Epithelial cell of prostate (primary cell): ENCODE results near the gene CLEC9A.
"Not testable (repeated sequence)": the region's sequence is repeated elsewhere in the genome, so short reads cannot be mapped to it uniquely, and the experiment has no call there.

Experiments used
- DNase-seq: peaks from one replicate; pipeline ENCODE4 v3.0.0-alpha.2; 2011; ENCODE audit warnings: low read depth, low spot score
- H3K27ac ChIP-seq: fragments of 450-650 bp; 2 replicates; pipeline ENCODE4 v1.5.1; 2017; ENCODE audit warnings: mild to moderate bottlenecking

Gene CLEC9A

DNA sequence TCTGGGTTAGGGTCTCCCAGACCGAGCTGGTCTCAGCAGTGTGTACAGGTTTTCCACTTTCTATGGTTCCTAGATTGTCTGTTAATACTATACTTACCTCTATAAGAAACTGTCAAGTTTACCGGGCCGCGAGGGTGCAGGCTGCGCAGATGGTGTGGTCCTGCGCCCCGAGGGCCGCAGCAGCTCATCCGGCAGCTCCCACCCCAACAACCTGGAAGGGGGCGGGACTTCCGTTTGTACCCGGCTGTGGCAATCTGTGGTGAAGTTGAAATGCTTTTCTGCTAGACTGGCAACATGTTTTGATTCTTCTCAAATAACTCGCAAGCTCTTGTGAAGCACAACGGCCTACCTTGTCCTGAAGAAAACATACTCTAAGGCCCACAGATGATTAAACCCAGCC lies at the start of gene CLEC9A:
Gene CLEC9A (plus strand): TSS at position 237 of the 400 bp plus-strand sequence. CDS start 22,006 bp downstream, outside the sequence.
- no peak for DNase-seq
- peak within 1 kb of the TSS; percentile 39 for H3K27ac ChIP-seq

DNA sequence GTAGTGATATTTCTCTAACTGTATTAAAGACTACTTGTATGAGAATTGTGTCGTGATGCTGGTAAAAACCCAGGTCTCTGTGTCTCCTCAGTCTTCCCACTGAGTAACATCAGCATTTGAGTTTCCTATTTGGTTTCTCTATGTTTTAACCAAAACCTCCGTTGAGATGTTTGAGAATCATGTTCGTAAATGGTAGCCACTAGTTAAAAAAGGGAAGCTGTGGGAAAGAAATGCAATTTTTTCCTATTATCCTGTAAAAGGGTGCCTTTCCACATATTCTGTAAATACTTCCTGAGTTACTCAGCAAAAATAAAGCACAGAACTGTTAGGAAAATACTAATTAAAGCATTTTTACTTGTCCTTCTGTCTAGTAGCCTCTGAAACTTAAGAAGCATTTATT lies 38.6 kb upstream of the CLEC9A start:
- DNase-seq: no peak
- H3K27ac ChIP-seq: no peak overlapping the region

DNA sequence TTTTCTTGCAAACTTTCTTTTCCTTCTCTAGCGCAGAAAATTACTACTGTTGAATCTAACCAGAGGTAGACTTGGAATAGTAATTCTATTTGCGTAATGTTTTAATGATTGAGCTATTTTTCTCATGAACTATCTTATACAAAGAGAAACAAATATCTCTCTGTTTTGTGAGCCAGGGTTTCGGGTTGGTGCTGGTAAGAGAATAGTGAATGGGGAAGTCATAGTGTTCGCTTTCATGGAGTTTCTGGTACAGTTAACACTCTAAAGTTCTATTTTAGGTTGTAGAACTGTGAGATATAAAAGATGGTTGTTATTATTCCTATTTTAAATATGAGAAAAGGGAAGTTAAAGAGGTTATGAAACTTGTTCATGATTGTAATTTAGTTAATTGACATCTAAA lies 38.2 kb upstream of the CLEC9A start:
- DNase-seq: no peak
- no peak overlapping the region for H3K27ac ChIP-seq

DNA sequence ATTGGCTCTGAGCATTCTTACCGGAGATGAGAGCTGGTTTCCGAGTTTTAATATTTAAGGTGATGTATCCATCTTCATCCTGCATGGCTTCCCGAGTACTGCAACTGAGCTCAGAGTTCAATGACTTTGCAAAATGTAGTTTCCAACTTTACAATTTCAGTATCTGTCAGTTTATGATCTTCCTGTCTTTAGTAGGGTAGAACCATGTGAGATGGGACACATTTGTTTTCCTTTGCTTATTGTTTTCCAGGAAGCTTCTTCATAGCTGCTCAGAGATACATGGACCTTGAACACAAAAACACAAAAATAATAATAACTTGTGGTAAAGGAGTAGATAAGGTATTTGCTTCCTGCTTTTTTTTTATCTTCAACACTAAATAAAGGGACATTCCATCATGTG lies 31.5 kb upstream of the CLEC9A start, which contains the start of gene CLEC1B:
Gene CLEC1B (minus strand): TSS at position 106 of the 400 bp plus-strand sequence. CDS start 21 bp downstream, at position 85.
- DNase-seq: no peak
- no peak within 1 kb of the TSS for H3K27ac ChIP-seq

DNA sequence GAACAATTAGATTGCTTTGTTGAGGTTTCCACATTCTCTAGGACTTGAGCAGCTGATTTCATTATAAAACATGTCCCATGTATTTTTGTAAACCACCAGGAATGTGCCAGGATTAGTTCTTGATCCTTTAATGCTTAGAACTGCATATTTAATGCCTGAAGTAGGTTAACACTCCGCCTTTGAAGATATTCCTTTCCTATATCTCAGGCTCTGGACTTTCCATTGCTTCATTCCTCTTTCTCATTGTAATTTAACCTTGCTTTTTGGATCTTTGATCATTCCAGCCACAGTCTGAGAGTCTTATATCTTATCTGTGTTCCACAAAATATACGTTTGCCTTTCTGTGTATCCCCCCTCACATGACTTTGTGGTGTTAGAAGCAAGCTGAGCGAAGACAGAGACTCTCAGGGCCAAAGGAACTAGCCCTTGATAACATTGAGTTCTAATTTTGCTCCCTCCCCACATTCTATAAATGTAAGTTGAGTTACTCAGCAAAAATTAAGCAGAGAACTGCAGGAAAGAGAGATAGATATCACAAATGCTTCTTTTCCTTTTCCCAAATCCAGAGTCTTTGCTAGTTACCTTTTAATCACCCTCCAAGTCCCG lies 29.2 kb upstream of the CLEC9A start:
- DNase-seq: no peak
- H3K27ac ChIP-seq: no peak overlapping the region

DNA sequence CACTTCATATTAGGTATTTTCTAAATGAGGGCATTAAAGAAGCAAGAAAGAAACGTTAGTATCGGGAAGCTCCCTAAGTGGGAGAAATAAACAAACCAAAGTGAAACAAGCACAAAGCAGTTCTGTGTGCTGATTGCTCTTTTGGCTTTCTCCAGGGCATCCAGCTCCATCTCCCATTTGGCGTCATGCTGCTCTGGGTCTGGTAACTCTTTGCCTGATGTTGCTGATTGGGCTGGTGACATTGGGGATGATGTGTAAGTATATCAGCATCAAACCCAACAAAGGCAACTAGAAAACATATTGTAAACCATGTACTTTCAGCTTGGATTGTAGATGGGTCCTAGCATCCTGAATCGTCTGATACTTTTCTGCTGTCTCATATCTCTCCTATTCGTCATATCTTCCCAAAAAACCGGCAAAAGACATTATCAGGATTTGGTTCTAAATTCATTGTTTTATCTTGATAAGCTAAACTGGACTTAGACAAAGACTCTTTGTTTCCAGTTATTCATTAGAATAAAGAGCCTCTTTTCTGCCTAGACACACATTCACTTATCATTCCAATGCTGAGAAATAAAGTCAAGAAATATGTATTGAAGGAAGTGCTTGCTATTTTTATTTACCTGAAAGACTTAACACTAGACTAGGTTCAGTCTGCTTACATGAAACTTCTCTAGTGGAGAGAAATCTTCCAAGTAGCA lies 17.7 kb upstream of the CLEC9A start:
- no peak for DNase-seq
- H3K27ac ChIP-seq: no peak overlapping the region

DNA sequence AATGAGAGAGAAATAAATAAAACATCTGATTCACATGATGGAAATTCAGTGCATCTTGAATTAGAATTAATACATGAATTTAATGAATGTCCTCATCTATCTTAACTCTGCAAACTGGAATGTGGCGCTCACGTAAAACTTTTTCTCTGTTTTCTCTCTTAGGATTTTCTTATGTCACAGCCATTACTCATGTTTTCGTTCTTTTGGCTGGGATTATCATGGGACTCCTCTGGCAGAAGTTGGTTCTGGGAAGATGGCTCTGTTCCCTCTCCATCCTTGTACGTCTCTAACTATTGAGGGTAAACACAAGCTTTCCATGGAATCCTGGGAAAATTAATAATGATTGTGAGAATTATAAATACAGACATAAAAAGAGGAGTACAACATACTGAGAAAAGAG lies 15.0 kb upstream of the CLEC9A start:
- H3K27ac ChIP-seq: no peak overlapping the region
- DNase-seq: no peak

DNA sequence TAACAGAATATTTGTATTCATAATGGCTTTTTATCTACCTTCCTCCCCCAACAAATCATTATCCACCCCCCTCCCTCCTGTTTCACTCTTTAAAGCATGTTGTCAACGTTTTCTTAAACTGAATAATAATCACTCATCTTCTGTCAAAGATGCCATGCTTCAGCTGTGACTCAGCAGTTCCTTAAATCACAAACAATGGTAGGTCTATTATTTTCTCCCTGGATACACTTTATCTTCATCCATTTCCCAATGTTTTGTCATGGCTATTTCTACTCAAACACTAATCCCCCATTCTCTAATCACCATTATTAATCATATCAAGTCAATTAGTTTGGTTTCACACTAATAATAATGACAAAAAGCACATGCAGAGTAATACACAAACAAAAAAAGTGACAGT lies 13.6 kb upstream of the CLEC9A start:
- no peak overlapping the region for H3K27ac ChIP-seq
- no peak for DNase-seq

DNA sequence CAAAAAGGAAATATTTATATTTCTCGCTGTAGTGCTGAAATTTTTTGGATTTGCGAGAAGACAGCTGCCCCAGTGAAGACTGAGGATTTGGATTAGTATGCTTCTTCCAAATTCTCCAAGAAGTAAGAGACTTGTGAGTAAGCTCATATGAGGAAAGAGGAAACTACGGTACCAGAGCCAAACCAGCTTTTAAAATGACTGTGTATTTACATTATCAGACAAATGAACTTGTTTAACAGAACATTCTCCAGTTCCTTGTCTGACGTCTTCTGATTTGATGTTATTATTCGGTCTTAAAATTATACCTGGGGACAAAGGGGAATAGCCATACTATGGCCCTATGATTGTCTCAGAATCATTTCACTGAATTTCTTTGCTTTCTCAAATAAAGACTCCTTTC lies 12.1 kb upstream of the CLEC9A start:
- no peak for DNase-seq
- H3K27ac ChIP-seq: no peak overlapping the region

DNA sequence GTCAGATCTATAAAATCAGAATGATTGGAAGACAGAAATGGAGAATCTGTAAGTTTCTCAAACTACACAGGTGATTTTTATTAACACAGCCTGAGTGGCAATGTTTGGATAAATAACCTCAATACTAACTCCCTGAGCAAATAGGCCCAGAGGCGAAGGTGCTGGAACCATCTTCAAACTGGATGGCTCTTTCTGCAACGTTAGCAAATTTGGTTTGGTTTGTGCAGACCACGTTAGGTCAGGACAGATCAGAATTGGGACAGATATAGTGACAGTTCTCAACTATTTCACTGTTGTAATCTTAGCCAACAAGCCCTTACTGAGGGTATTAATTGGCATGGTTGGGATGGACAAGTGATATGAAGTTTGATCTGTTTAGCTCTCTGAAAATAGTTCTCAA lies 9.1 kb upstream of the CLEC9A start:
- no peak for DNase-seq

DNA sequence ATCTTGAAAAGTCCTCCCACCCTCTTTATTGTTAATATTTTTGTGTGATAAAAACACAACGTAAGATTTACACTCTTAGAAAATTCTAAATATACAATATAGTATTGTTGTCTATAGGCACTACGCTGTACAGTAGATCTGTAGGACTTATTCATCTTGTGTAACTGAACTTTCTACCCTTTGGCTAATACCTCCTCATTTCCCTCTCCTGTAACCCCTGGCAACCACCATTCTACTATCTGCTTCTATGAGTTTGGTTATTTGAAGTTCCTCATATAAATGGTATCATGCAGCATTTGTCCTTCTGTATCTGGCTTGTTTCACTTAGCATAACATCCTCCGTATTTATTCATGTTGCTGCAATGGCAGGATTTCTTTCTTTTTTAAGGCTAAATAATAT lies 5.2 kb upstream of the CLEC9A start:
- no peak overlapping the region for H3K27ac ChIP-seq
- DNase-seq: no peak

More for the DNA sequence above, 9.1 kb upstream of the CLEC9A start:
- no peak overlapping the region for H3K27ac ChIP-seq

DNA sequence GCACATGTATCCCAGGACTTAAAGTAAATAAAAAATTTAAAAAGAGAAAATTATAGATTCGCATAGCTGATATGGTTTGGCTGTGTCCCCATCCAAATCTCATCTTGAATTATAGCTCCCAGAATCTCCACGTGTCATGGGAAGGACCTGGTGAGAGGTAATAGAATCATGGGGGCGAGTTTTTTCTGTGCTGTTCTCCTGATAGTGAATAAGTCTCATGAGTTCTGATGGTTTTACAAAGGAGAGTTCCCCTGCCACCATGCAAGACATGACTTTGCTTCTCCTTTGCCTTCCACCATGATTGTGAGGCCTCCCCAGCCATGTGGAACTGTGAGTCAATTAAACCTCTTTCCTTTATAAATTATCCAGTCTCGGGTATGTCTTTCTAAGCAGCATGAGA lies 3.8 kb upstream of the CLEC9A start:
- not testable (repeated sequence) for DNase-seq
- peak overlapping the region; percentile 74 for H3K27ac ChIP-seq

DNA sequence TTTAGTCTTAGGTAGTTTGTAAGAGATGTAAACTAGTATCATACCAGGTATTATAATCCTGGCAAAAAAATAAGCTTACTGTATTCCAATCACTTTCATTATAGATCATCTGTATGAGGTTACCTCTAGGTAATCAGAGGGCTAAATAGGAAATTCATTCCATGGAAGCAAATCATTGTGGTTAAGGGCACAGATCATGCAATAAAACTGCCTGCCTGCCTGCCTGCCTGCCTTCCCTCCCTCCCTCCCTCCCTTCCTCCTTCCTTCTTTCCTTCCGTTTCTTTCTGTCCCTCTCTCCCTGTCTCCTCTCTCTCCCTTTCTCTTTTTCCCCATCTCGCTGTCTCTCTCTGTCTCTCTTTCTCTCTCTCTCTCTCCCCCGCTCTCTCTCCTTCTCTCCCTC lies 3.2 kb upstream of the CLEC9A start:
- no peak for DNase-seq
- peak overlapping the region; percentile 74 for H3K27ac ChIP-seq

DNA sequence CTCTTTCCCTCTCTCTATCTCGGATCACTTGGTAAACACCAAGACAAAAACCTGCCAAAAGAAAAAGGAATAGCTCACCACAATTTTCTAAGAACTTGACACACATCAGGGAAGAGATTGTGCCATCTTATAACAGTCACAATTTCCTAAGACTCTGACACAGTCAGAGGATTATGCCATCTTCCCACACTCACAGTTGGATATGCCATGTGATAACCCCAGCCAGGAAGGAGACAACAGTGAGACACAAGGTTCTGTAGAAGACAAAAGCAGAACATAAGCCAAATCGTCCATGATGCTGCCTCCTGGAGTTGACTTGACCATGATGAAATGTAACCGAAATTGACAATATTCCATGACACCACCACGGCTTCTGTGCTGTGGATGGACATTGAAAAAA lies 2.8 kb upstream of the CLEC9A start:
- peak; percentile 58 for DNase-seq
- peak overlapping the region; percentile 74 for H3K27ac ChIP-seq

DNA sequence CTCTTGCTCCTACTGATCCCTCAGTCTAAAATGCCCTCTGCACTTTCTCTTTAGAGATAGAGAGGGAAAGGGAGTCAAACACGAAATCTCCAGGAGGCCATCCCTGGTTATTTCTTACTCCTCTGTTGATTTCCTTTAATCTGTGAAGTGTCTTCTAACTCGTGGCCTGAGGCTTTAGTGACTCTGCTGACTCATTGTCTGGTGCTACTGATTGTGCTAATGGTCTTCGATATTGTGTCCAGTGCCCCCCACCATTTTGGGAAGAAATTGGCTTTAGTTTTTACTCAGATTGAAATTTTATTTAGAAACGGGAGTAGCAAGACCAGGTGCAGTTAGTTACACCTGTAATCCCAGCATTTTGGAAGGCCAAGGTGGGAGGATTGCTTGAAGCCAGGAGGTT lies 839 bp downstream of the CLEC9A start:
- DNase-seq: no peak
- H3K27ac ChIP-seq: peak overlapping the region; percentile 39

DNA sequence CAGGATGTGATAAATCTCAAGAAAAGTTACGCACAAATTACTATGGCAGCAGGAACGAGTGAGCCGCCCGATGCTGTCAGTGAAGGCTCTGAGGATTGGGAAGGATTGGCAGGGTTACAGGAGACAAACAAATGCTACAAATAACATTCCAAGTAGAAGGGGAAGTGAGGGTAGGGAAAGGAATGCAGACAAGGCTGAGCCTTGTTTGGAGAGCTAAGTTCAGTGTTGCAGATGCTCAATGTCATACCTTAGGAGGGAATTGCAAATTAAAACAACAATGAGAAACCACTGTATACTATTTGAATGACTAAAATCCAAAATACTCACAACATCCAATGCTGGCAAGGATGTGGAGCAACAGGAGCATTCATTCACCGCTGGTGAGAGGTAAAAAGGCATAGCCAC lies 1.3 kb downstream of the CLEC9A start:
- no peak for DNase-seq

DNA sequence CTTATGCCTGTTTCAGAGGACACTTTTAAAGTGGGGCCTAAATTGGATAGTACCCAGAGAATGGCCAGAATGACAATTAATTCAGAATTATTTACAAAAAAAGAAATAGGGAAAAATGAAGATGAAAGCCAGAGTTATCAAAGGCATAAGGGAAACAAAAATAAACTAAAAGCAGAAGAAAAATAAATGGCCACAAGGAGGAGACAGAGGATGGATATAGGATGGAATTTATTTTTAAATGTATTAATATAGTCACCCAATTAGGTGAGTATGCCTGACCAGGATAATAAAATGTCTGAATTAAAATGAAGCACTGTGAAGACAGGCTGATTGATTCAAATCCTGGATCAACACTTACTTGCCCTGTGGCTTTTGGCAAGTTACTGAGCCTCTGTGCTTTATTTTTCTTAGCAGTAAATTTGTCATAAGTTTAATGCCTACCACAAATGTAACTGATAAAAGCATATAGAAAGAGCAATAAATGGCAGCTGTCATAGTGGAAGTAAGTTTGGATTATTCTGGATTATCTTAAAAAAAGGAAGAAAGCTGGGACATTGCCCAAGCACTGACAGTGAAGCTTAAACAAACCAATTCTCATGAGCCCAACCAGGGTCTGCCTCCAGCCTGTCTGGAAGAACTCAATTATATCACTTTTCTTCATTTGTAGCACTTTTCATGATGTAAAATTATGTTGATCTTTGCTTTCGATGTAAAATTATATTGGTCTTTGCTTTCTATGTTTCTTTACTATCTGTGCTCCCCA lies 3.5 kb downstream of the CLEC9A start:
- no peak for DNase-seq
- no peak overlapping the region for H3K27ac ChIP-seq

More for the DNA sequence above, 1.3 kb downstream of the CLEC9A start:
- peak overlapping the region; percentile 39 for H3K27ac ChIP-seq

DNA sequence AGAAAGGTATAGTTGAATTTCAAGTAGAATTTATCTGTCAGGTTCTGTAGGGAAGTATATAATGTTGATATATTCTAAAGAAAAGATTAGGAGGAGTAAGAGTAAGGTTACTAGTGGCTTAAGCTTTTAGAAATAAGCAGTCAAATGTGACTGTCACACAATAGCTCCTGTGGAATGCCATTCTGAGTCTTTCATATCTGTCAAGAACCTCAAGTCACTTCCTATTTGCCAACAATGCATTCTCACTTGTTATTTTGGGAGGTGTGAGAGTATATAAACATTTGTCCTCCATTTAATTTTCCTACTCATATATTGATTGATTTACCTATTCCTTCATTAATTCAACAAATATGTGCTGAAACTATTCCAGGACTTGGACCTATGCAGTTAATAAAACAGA lies 11.7 kb downstream of the CLEC9A start:
- no peak overlapping the region for H3K27ac ChIP-seq
- DNase-seq: no peak

DNA sequence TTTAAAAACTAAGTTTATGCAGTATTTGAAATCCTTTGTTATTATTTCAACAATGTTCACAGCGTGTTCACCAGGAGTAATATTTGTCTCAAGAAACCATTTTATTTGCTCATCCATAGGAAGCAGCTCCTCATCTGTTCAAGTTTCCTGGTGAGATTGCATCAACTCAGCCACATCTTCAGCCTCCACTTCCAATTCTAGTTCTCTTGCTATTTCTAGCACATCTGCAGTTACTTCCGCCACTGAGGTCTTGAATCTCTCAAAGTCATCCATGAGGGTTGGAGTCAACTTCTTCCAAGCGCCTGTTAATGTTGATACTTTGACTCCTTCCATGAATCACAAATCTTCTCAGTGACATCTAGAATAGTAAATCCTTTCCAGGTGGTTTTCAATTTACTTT lies 18.0 kb downstream of the CLEC9A start:
- no peak overlapping the region for H3K27ac ChIP-seq
- DNase-seq: no peak

DNA sequence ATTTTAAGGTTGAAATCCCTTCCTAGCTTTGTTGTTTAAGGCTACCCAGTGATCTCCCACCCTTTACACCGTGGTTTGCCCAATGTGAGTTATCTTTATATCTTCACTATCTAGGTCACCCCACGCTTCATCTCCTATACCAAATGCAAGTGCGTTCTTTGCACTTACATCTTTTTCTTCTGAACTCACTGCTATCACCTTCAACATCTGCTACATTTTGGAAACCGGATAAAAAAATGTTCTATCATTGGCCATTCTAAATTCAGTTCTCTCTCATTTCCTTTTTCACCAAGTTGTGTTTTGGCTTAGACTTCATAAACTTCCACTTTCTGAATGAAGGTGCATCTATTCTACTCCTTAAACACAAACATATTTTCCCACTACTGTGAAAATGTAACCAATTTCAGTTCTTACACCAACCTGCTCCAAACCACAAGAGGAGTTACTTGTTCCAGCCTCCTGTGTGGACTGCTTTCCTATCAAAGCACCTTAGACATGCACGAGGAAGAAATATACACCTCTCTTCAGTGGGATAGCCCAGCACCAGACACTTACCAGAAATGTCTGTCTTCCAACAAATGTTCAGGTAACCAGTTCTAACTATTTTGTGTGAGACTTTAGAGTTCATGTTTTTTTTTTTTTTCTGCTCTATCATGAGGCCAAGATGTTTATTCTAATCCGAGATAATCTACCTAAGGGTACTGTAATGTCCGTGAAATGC lies 21.9 kb downstream of the CLEC9A start:
- no peak for DNase-seq
- no peak overlapping the region for H3K27ac ChIP-seq

DNA sequence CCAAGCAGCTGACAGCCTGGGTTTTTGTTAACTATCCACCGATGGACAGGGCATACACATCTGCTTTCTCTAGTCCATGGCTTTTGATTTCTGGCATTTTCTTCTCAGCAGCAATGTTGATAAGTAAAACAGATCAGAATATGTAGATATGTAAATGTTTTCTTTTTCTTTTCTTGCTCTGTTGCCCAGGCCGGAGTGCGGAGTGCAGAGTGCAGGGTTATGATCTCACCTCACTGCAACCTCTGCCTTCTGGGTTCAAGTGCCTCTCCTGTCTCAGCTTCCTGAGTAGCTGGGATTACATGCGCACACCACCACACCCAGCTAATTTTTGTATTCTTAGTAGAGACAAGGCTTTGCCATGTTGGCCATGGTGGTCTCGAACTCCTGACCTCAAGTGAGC lies 27.9 kb downstream of the CLEC9A start:
- no peak overlapping the region for H3K27ac ChIP-seq
- DNase-seq: no peak
